ENCODE data around the gene CDH5. TPM values are rescaled to one million over a fixed set of nuclear protein-coding genes. Genes with fewer than 3 reads are reported as not detected.

The CDH5 gene
- total and polyA plus RNA-seq, 2 of the 4 experiments (the other 2 are of a cell fraction): not detected

DNA sequence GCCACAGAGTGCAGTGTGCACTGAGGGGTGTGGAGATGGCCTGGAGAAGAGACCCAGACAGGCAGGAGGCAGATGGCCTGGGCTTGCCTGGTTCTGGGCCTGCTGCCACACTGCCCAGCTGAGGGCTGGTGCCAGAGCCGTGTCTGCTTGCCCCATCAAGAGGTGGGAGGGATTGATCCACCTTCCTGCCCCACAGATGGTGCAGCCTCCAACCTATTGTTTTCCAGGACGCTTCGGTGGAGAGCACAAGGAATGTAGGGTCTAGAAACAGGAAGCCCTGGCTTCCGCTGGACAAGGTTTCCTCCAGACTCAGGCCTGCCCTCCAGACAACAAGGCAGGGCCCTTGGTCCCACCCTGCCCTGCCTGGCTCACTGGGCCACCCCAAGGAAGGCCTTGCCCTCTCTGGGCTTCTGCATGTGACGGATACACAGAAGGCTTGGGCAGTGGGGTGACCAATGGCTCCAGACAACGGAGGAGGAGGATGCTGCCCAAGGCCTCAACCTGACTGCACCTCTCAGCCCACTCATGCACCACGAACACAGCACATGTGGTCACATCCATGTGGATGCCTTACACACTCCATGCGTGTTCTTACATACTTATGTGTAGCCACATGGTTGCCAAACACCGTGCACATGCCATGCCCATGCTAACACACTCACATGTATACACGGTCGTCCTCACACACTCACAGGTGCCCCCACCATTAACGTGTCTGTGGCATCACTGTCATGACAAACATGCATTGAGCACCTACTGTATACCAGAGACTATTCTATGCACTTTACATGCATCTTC is 6.5 kb upstream of the CDH5 start:
- Histone ChIP-seq H3K18ac (ENCODE audit: low read depth, low read length) (no peak overlapping the region), H3K23ac (ENCODE audit: low read depth, low read length) (no peak overlapping the region), H3K27ac (ENCODE audit: insufficient read depth, low read length) (no peak overlapping the region), H2BK20ac (ENCODE audit: low read depth, low read length) (no peak overlapping the region), H4K8ac (ENCODE audit: low read depth in 2 of 2, low read length in 2 of 2) (no peak overlapping the region), H2AFZ (replicated peaks; ENCODE audit: low read length, poor library complexity) (peak overlapping the region; percentile 41), H2BK5ac (ENCODE audit: low read depth, low read length, poor library complexity, severe bottlenecking) (no peak overlapping the region), H2AK9ac (replicated peaks; ENCODE audit: low read depth, low read length, poor library complexity) (peak overlapping the region; percentile 71), H3K14ac (replicated peaks; ENCODE audit: low read depth, low read length) (no peak overlapping the region), H3K4me1 (ENCODE audit: control insufficient read depth, insufficient read depth, low read length) (no peaks in the 10 kb centered on the region), H3K4me3 (ENCODE audit: insufficient read depth, low read depth, low read length) (no peak overlapping the region), H4K20me1 (ENCODE audit: insufficient read depth, low read length) (no peaks in the 10 kb centered on the region), H3K4ac (ENCODE audit: low read depth, low read length) (no peak overlapping the region), H3K36me3 (ENCODE audit: control insufficient read depth, insufficient read depth, low read length) (no peaks in the 10 kb centered on the region), H3K79me1 (ENCODE audit: low read depth in 1 of 2, low read length in 2 of 2) (no peaks in the 10 kb centered on the region), H3K9me3 (ENCODE audit: control insufficient read depth, insufficient read depth, low read length) (no peaks in the 10 kb centered on the region), H2AK5ac (ENCODE audit: low read depth, low read length) (no peak overlapping the region), H2BK15ac (ENCODE audit: low read depth, low read length) (no peak overlapping the region), H2BK120ac (ENCODE audit: low read depth, low read length) (no peak overlapping the region), H4K91ac (ENCODE audit: insufficient read depth, low read depth, low read length) (no peak overlapping the region), H3K56ac (ENCODE audit: extremely low read depth, insufficient read depth, low read length) (no peak overlapping the region), H3K9me1 (ENCODE audit: insufficient read depth, low read length) (no peaks in the 10 kb centered on the region), H4K5ac (ENCODE audit: low read depth, low read length) (no peak overlapping the region), H3K27me3 (ENCODE audit: control insufficient read depth, insufficient read depth, low read length) (peaks cover 51% of the 10 kb centered on the region), H3K4me2 (ENCODE audit: low read depth, low read length) (no peak overlapping the region), H3K9ac (ENCODE audit: low read depth, low read length) (no peak overlapping the region)
- ChIA-PET POLR2A (ENCODE audit: unreplicated experiment) (no interaction called here), CTCF (no interaction called here)
- WGBS, 2 experiments (ENCODE audit: extremely low coverage in 2 of 2, insufficient read length in 1 of 2): 76% methylated on average over 6 of the region's 12 CpGs; no CpG with 5 or more reads in 1 of the 2 experiments
- DNase-seq (no peak), ATAC-seq (ENCODE audit: low read depth) (no peak)
- in situ Hi-C loops (cut with MboI; ENCODE audit: low sequenced_read_pairs) (no loop called here), intact Hi-C loops (cut with micrococcal nuclease) (no loop called here), dilution Hi-C loops (cut with HindIII; ENCODE audit: low sequenced_read_pairs, unreplicated experiment) (no loop called here)
- no peak for TF ChIP-seq RAD21 (IDR thresholded peaks at IDR 0.05; ENCODE audit: low read length)
- no peak for TF ChIP-seq RCOR1 (IDR thresholded peaks at IDR 0.05; ENCODE audit: insufficient replicate concordance, low read length)
- TF ChIP-seq CEBPB (IDR thresholded peaks at IDR 0.05; ENCODE audit: low read depth, low read length): no peak
- BruUV-seq (replicated peaks): no TSS peak

Data from IMR-90 (cell line).